Keratinocyte (primary cell): Measurements from ENCODE around the gene GRN. TPM values are rescaled to one million over a fixed set of nuclear protein-coding genes. Genes with fewer than 3 reads are reported as not detected.

Experiments used
- DNase-seq: peaks from one replicate; pipeline ENCODE4 v3.0.0-alpha.2; 2011; ENCODE audit warnings: low read depth, missing footprints, low spot score
- FAIRE-seq: peaks from 2 replicates; lab custom pipeline; 2011; peaks lifted over from hg19 to GRCh38; lab: Jason Lieb, UNC
- H2AFZ ChIP-seq: 2 replicates; pipeline ENCODE4 v1.6.0; 2012; ENCODE audit warnings: low read length, control low read depth, inconsistent platforms; ENCODE audit not compliant: control insufficient read depth
- H3K27ac ChIP-seq: 2 replicates; pipeline ENCODE4 v1.5.1; 2011; ENCODE audit warnings: low read length; ENCODE audit not compliant: control insufficient read depth, insufficient read depth
- H3K27me3 ChIP-seq: 3 replicates; pipeline ENCODE4 v1.6.0; 2011; ENCODE audit warnings: low read length; ENCODE audit not compliant: control insufficient read depth, insufficient read depth; ENCODE audit errors: extremely low read depth
- H3K36me3 ChIP-seq, 2 experiments: 2 replicates in 1 of 2; 3 replicates in 1 of 2; pipeline ENCODE4 v1.5.1; 2011; ENCODE audit warnings: low read length in 2 of 2, mild to moderate bottlenecking in 1 of 2; ENCODE audit not compliant: control insufficient read depth in 2 of 2, insufficient read depth in 2 of 2; ENCODE audit errors: extremely low read depth in 1 of 2
- H3K4me1 ChIP-seq: 3 replicates; pipeline ENCODE4 v1.5.1; 2011; ENCODE audit warnings: low read length; ENCODE audit not compliant: control insufficient read depth, insufficient read depth; ENCODE audit errors: extremely low read depth
- H3K4me2 ChIP-seq: 3 replicates; pipeline ENCODE4 v1.6.0; 2011; ENCODE audit warnings: low read depth, low read length; ENCODE audit not compliant: control insufficient read depth, insufficient read depth; ENCODE audit errors: extremely low read depth
- H3K4me3 ChIP-seq, 3 experiments: fragments of 200-600 bp in 1 of 3; sonication (generic) in 1 of 3; 2 replicates in 2 of 3; 3 replicates in 1 of 3; pipeline ENCODE4 v1.5.1; 2011 to 2016; ENCODE audit warnings: low read length in 3 of 3, mild to moderate bottlenecking in 3 of 3, control low read depth in 2 of 3, inconsistent platforms in 1 of 3, low read depth in 1 of 3, mixed read lengths in 1 of 3, mixed run types in 1 of 3, moderate library complexity in 1 of 3; ENCODE audit not compliant: control insufficient read depth in 2 of 3, insufficient read depth in 2 of 3; ENCODE audit errors: extremely low read depth in 1 of 3
- H3K79me2 ChIP-seq: 2 replicates; pipeline ENCODE4 v1.6.0; 2012; ENCODE audit warnings: low read length; ENCODE audit not compliant: control insufficient read depth, insufficient read depth
- H3K9ac ChIP-seq: 3 replicates; pipeline ENCODE4 v1.6.0; 2011; ENCODE audit warnings: low read length; ENCODE audit not compliant: control insufficient read depth, insufficient read depth; ENCODE audit errors: extremely low read depth
- H3K9me1 ChIP-seq: 3 replicates; pipeline ENCODE4 v1.6.0; 2011; ENCODE audit warnings: low read length; ENCODE audit not compliant: control insufficient read depth, insufficient read depth; ENCODE audit errors: extremely low read depth
- H3K9me3 ChIP-seq: 2 replicates; pipeline ENCODE4 v1.5.1; 2012; ENCODE audit warnings: low read depth, low read length; ENCODE audit not compliant: control insufficient read depth
- H4K20me1 ChIP-seq: 3 replicates; pipeline ENCODE4 v1.6.0; 2011; ENCODE audit warnings: low read length; ENCODE audit not compliant: control insufficient read depth, insufficient read depth; ENCODE audit errors: extremely low read depth
- EZH2 ChIP-seq: IDR thresholded peaks from one replicate; pipeline ENCODE4 v1.6.1; 2012; ENCODE audit warnings: inconsistent platforms, mild to moderate bottlenecking, low read length, moderate library complexity
- dilution Hi-C: fragments of 300-500 bp; cut with MboI; formaldehyde crosslinking; loops from one replicate; pipeline ENCODE4 v1.7.0; 2020; ENCODE audit warnings: low sequenced_read_pairs; ENCODE audit not compliant: extremely low pct_ligation_motif_present
- polyA plus RNA-seq, 5 experiments: library from polyadenylated mRNA; depleted of rRNA in 3 of 5; stranded (reverse) in 3 of 5; stranded (forward) in 1 of 5; unstranded in 1 of 5; fragments of >200 nt; gene quantifications; 1 replicate in 1 of 5; 2 replicates in 3 of 5; 3 replicates in 1 of 5; pipeline versions ENCODE4 v1.2.1 to v1.2.3, GENCODE V29; 2011 to 2012; ENCODE audit warnings: missing spikeins in 2 of 5, low read depth in 1 of 5, low replicate concordance in 1 of 5
- TF ChIP-seq, protein P1 (sequence below), 3 experiments: IDR thresholded peaks in 1 of 3; conservative IDR thresholded peaks in 1 of 3; optimal IDR thresholded peaks in 1 of 3; 2 replicates in 2 of 3; 3 replicates in 1 of 3; pipeline versions ENCODE3 to v1.5.1; 2011; ENCODE audit warnings: low read length in 3 of 3, mild to moderate bottlenecking in 3 of 3, moderate library complexity in 2 of 3, control low read depth in 1 of 3, inconsistent platforms in 1 of 3; ENCODE audit not compliant: insufficient read depth in 2 of 3; ENCODE audit errors: extremely low read depth in 1 of 3

Gene GRN
- polyA plus RNA-seq, 1 donor (not counting 4 experiments of a cell fraction or from before 2014, with no cell fraction given) = 179 TPM

DNA sequence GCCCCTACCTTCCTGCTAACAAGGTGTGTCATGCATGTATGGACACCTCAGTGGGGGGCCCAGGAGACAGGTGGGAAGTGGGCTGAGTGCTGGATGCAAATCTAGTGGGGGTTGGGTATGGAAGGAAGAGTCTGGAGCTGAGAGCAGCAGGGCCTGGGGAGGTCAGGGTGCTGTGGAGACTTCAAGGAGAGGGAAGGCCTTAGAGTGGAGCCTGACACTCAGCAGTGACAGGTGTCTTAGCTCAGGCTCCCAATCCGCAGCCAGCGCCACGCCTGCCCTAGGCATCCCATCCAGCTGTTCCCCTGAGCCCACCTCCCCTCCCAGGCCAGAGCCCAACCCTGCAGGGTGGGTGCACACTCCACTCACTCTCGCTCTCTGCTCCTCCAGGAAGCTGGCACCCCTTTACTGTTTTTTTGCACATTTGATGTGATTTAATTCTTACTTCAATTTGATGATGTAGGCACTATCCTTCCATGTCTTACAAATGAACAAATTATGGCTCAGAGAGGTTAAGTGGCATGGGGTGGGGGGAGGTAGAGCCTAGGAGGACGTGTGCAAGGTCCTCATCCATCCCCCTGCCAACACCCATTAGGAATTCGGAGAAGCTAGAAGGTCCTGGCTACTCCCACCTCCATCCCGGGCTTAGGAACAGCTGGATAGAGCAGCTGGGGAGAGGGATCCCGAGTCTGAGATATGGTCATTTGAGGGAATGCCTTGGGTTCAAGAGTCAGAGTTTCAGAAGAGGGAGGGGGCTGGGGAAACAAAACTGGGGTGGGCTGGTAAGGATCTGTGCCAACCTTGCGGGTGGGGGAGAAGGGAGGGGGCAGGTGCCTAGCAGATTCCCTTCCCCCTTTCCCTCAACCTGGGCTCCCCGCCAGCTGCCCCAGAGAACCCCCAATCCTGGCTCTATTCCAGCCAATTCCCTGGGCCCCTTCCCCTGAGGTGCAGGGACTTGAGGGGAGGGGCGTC, 16.5 kb downstream of the GRN start:
- H2AFZ ChIP-seq = no peak overlapping the region
- no peak overlapping the region for H3K4me3 ChIP-seq
- H3K27me3 ChIP-seq = peaks cover 15% of the 10 kb centered on the region
- dilution Hi-C loops = no loop called here
- no peak overlapping the region for H3K4me2 ChIP-seq
- H3K9ac ChIP-seq = no peak overlapping the region
- TF ChIP-seq, protein P1, sequence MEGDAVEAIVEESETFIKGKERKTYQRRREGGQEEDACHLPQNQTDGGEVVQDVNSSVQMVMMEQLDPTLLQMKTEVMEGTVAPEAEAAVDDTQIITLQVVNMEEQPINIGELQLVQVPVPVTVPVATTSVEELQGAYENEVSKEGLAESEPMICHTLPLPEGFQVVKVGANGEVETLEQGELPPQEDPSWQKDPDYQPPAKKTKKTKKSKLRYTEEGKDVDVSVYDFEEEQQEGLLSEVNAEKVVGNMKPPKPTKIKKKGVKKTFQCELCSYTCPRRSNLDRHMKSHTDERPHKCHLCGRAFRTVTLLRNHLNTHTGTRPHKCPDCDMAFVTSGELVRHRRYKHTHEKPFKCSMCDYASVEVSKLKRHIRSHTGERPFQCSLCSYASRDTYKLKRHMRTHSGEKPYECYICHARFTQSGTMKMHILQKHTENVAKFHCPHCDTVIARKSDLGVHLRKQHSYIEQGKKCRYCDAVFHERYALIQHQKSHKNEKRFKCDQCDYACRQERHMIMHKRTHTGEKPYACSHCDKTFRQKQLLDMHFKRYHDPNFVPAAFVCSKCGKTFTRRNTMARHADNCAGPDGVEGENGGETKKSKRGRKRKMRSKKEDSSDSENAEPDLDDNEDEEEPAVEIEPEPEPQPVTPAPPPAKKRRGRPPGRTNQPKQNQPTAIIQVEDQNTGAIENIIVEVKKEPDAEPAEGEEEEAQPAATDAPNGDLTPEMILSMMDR (optimal IDR thresholded peaks at IDR 0.05 in 1 of 3, IDR thresholded peaks at IDR 0.05 in 1 of 3, conservative IDR thresholded peaks at IDR 0.05 in 1 of 3; ENCODE audit: extremely low read depth in 1 of 3, insufficient read depth in 2 of 3, low read length in 3 of 3) = no peak
- TF ChIP-seq EZH2 = no peak
- H3K79me2 ChIP-seq = no peaks in the 10 kb centered on the region
- no peaks in the 10 kb centered on the region for H3K9me1 ChIP-seq
- no peak overlapping the region for H3K27ac ChIP-seq
- H4K20me1 ChIP-seq = no peaks in the 10 kb centered on the region
- H3K4me1 ChIP-seq = no peaks in the 10 kb centered on the region
- DNase-seq = no peak
- FAIRE-seq = no peak
- no peaks in the 10 kb centered on the region for H3K9me3 ChIP-seq
- H3K36me3 ChIP-seq = no peaks in the 10 kb centered on the region

DNA sequence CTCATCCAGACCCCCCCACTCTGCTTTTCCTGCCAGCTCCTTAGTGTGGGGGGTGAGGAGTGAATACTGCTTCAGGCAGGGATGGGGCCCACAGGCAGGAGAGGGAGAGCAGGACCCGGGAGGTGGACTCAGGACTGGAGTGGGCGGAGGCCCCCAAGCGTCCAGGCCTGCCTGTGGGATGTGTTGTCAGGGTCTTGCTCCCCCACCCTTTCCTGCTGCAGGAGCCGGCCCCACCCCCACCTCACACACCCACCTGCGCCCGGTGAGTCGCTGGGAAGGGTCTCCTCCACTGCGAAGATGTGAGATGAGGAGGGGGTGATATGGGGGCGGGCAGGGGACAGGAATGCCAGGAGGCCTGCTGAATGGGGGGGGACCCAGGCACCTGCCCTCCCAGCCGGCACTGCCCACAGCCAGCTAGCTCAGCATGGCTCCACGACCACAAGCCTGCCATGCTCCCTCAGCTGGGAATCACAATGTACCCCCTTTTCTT, 17.4 kb downstream of the GRN start:
- no peak overlapping the region for H3K27ac ChIP-seq
- H3K79me2 ChIP-seq = no peaks in the 10 kb centered on the region
- dilution Hi-C loops = no loop called here
- TF ChIP-seq EZH2 = no peak
- H4K20me1 ChIP-seq = no peaks in the 10 kb centered on the region
- no peaks in the 10 kb centered on the region for H3K36me3 ChIP-seq
- peak overlapping the region; percentile 86 for H3K4me2 ChIP-seq
- H3K9ac ChIP-seq = no peak overlapping the region
- no peak for DNase-seq
- H3K9me3 ChIP-seq = no peaks in the 10 kb centered on the region
- peak overlapping the region in 1 of 3 experiments; percentile 54 for H3K4me3 ChIP-seq
- no peaks in the 10 kb centered on the region for H3K4me1 ChIP-seq
- no peak for FAIRE-seq
- no peaks in the 10 kb centered on the region for H3K9me1 ChIP-seq
- peaks cover 23% of the 10 kb centered on the region for H3K27me3 ChIP-seq
- no peak overlapping the region for H2AFZ ChIP-seq
